A549 (cell line): Measurements from ENCODE around the gene GAREM1. TPM values are rescaled to one million over a fixed set of nuclear protein-coding genes. Genes with fewer than 3 reads are reported as not detected.
A peak's percentile ranks its signal among the peaks of the same experiment; 100 is the strongest.

Source experiments
- ATAC-seq, 2 experiments: fragments of 200-7000 bp in 1 of 2; fragments of >200 bp in 1 of 2; cut with Nextera tagmentation in 1 of 2; cut with Tn5 transposase in 1 of 2; 3 replicates each; pipeline versions ENCODE4 v1.8.0 to v1.9.1; 2018 to 2020; ENCODE audit warnings: mild to moderate bottlenecking in 1 of 2, moderate library complexity in 1 of 2
- CTCF ChIA-PET: fragments of 300-600 bp; sonication (Branson Sonifier 250); formaldehyde crosslinking; extraction: SDS; loops from one replicate; lab custom pipeline; 2021; ENCODE audit warnings: antibody characterized with exemption, inconsistent platforms; lab: Yijun Ruan, JAX
- POLR2A ChIA-PET: fragments of 350-600 bp; formaldehyde crosslinking; extraction: SDS; loops from one replicate; lab custom pipeline; 2021; ENCODE audit warnings: antibody characterized with exemption, inconsistent platforms; lab: Yijun Ruan, JAX
- DNase-seq, 2 experiments: peaks; one replicate each; pipeline versions ENCODE4 v3.0.0 to v3.0.0-alpha.2; 2011 to 2016; ENCODE audit warnings: low read depth in 1 of 2, low spot score in 1 of 2
- FAIRE-seq: peaks from 2 replicates; lab custom pipeline; 2011; peaks lifted over from hg19 to GRCh38; lab: Jason Lieb, UNC
- H3K27ac ChIP-seq, 2 experiments: fragments of >200 bp; sonication (Bioruptor Twin); formaldehyde crosslinking; 3 replicates each; pipeline ENCODE4 v1.5.1; 2016 to 2017
- H3K4me1 ChIP-seq: fragments of >200 bp; sonication (Bioruptor Twin); formaldehyde crosslinking; 3 replicates; pipeline ENCODE4 v1.6.1; 2016
- H3K4me2 ChIP-seq: fragments of >200 bp; sonication (Bioruptor Twin); formaldehyde crosslinking; 3 replicates; pipeline ENCODE4 v1.6.1; 2016
- H3K4me3 ChIP-seq: fragments of >200 bp; sonication (Bioruptor Twin); formaldehyde crosslinking; 3 replicates; pipeline ENCODE4 v1.5.1; 2016
- H3K9me3 ChIP-seq: fragments of >200 bp; sonication (Bioruptor Twin); formaldehyde crosslinking; 3 replicates; pipeline ENCODE4 v1.6.1; 2016
- CHD4 ChIP-seq: fragments of 200-600 bp; sonication (generic); IDR thresholded peaks from 2 replicates; pipeline ENCODE4 v1.6.1; 2016; ENCODE audit warnings: antibody characterized with exemption, mild to moderate bottlenecking, borderline replicate concordance
- FOSB ChIP-seq: fragments of 250-450 bp; sonication (Bioruptor Pico); IDR thresholded peaks from 2 replicates; pipeline ENCODE4 v1.5.0; 2020; ENCODE audit warnings: mild to moderate bottlenecking, moderate library complexity
- HDAC2 ChIP-seq: fragments of 200-600 bp; sonication (generic); IDR thresholded peaks from 2 replicates; pipeline ENCODE4 v1.6.1; 2016
- HOXB5 ChIP-seq: fragments of 250-450 bp; sonication (Bioruptor Pico); IDR thresholded peaks from 2 replicates; pipeline ENCODE4 v1.5.0; 2020; ENCODE audit warnings: mild to moderate bottlenecking, moderate library complexity
- JUN ChIP-seq, 2 experiments: fragments of >200 bp; sonication (Bioruptor Twin); formaldehyde crosslinking; IDR thresholded peaks; 2 replicates in 1 of 2; 3 replicates in 1 of 2; pipeline ENCODE4 v1.6.1; 2016 to 2017
- MAZ ChIP-seq: fragments of 150-350 bp; IDR thresholded peaks from 2 replicates; pipeline ENCODE4 v1.6.1; 2014; ENCODE audit warnings: antibody characterized with exemption, low read depth, low read length, borderline replicate concordance
- MYC ChIP-seq: IDR thresholded peaks from 2 replicates; pipeline ENCODE4 v1.6.1; 2012; ENCODE audit warnings: mild to moderate bottlenecking, inconsistent platforms, low read length, improper control_type of control experiment, borderline replicate concordance
- NFE2L2 ChIP-seq: fragments of 150-350 bp; conservative IDR thresholded peaks from 2 replicates; pipeline ENCODE4 v1.6.1; 2014; ENCODE audit warnings: low read length
- NR3C1 ChIP-seq: fragments of >200 bp; sonication (Bioruptor Twin); formaldehyde crosslinking; IDR thresholded peaks from 3 replicates; pipeline ENCODE4 v1.6.1; 2017
- PHF8 ChIP-seq: fragments of 200-600 bp; sonication (generic); IDR thresholded peaks from 2 replicates; pipeline ENCODE4 v1.6.1; 2016; ENCODE audit warnings: low read depth, mild to moderate bottlenecking, antibody characterized with exemption, moderate library complexity, borderline replicate concordance
- POLR2A ChIP-seq: IDR thresholded peaks from 2 replicates; pipeline ENCODE4 v1.6.1; 2012; ENCODE audit warnings: mild to moderate bottlenecking, low read length
- POLR2AphosphoS2 ChIP-seq: conservative IDR thresholded peaks from 2 replicates; pipeline ENCODE4 v1.6.1; 2012; ENCODE audit warnings: low read length, improper control_type of control experiment, inconsistent platforms
- RCOR1 ChIP-seq: fragments of 150-350 bp; IDR thresholded peaks from 2 replicates; pipeline ENCODE4 v1.6.1; 2014; ENCODE audit warnings: antibody characterized with exemption, low read length, low read depth
- RFX5 ChIP-seq: fragments of 450-650 bp; IDR thresholded peaks from 2 replicates; pipeline ENCODE4 v1.7.1; 2014; ENCODE audit warnings: antibody characterized with exemption, mild to moderate bottlenecking, moderate library complexity
- TFCP2L1 ChIP-seq: fragments of 250-450 bp; sonication (Bioruptor Pico); IDR thresholded peaks from 2 replicates; pipeline ENCODE4 v1.5.0; 2021; ENCODE audit warnings: mild to moderate bottlenecking
- TP53 ChIP-seq: fragments of 250-450 bp; sonication (Bioruptor Pico); IDR thresholded peaks from 2 replicates; pipeline ENCODE4 v1.5.0; 2021; ENCODE audit warnings: mild to moderate bottlenecking, moderate library complexity
- ZC3H11A ChIP-seq: fragments of 450-650 bp; IDR thresholded peaks from 2 replicates; pipeline ENCODE4 v1.6.1; 2014; ENCODE audit warnings: antibody characterized with exemption, mild to moderate bottlenecking
- ZNF302 ChIP-seq: fragments of 250-450 bp; sonication (Bioruptor Pico); IDR thresholded peaks from 2 replicates; pipeline ENCODE4 v1.9.0; 2021; ENCODE audit warnings: inconsistent platforms, mild to moderate bottlenecking, moderate library complexity
- WGBS: methylation state at CpG from one replicate; pipeline ENCODE4 v1.1.6; 2017; ENCODE audit errors: missing lambda C conversion rate; 5-methylcytosine and 5-hydroxymethylcytosine counted together
- polyA plus RNA-seq, 4 experiments: library from polyadenylated mRNA; depleted of rRNA in 3 of 4; stranded (reverse); fragments of >200 nt; fragmentation: RNase III in 1 of 4; extraction: RNeasy Plus Mini Kit Qiagen cat#74134 plus additional on column Dnase treatment in 1 of 4; gene quantifications; 2 replicates in 3 of 4; 3 replicates in 1 of 4; pipeline ENCODE4 v1.2.3, GENCODE V29; 2011 to 2017
- TF ChIP-seq, protein P1 (sequence below): fragments of 150-350 bp; IDR thresholded peaks from 2 replicates; pipeline ENCODE4 v1.6.1; 2014; ENCODE audit warnings: low read depth, mild to moderate bottlenecking, low read length
- TF ChIP-seq, protein P2 (sequence below): IDR thresholded peaks from 2 replicates; pipeline ENCODE4 v1.6.1; 2012
- TF ChIP-seq, protein P3 (sequence below): fragments of >200 bp; sonication (Bioruptor Twin); formaldehyde crosslinking; IDR thresholded peaks from 3 replicates; pipeline ENCODE4 v1.6.1; 2016
- TF ChIP-seq, protein P4 (sequence below): fragments of 250-450 bp; sonication (Bioruptor Pico); IDR thresholded peaks from 2 replicates; pipeline ENCODE4 v1.5.0; 2021; ENCODE audit warnings: mild to moderate bottlenecking, moderate library complexity, borderline replicate concordance
- TF ChIP-seq, protein P5 (sequence below): fragments of >200 bp; sonication (Bioruptor Twin); formaldehyde crosslinking; IDR thresholded peaks from 3 replicates; pipeline ENCODE4 v1.5.1; 2016

The GAREM1 gene
- polyA plus RNA-seq, 2 of the 4 experiments (the other 2 are of a cell fraction) = 1.3 to 5.0 TPM

DNA sequence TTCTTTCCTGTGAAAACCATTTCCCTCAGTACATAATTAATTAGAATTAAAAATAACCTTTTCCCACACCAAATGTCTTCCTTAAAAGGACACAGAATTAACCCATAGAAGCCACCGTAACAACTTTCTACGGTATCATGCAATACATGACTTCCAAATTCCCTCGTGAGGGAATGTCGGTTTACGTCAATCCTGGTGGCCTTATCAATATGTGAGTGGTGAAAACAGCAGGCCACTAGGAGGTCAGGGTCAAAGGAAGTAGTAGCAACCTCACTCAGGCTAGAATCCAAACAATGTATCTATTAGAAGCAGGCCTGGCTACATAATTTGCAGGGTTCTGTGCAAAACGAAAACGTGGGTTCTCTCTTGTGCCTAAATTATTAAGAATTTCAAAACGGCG lies 112.2 kb downstream of the GAREM1 start (continued):
- TF ChIP-seq JUN (IDR thresholded peaks at IDR 0.05) = no peak

DNA sequence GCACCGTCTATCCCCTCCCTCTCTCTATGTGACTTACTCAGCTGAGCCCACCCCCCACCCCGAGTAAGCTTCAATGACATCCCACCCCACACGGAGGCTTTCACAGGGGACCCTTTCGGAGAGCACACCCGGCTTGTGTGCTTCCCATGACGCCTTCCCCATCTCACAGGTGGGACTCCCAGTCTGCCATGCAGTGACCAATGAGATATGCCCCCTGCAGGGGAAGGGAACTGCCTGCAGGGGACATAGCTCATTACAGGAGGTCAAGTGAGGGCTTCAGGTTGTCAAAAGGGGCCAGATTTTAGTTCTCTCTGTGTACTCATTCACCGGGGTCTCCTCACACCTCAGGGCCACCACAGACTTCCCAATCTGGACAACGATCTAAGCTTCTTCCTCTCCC lies 112.6 kb downstream of the GAREM1 start:
- Histone ChIP-seq H3K4me2 (no peak overlapping the region), H3K9me3 (no peaks in the 10 kb centered on the region), H3K27ac (no peak overlapping the region), H3K4me3 (no peak overlapping the region), H3K4me1 (peaks cover 12% of the 10 kb centered on the region; the same call in 2 of the 3 replicates)
- FAIRE-seq (no peak), ATAC-seq (no peak), DNase-seq (no peak)
- WGBS = 85% methylated on average over 2 of the region's 8 CpGs
- TF ChIP-seq, protein P1, sequence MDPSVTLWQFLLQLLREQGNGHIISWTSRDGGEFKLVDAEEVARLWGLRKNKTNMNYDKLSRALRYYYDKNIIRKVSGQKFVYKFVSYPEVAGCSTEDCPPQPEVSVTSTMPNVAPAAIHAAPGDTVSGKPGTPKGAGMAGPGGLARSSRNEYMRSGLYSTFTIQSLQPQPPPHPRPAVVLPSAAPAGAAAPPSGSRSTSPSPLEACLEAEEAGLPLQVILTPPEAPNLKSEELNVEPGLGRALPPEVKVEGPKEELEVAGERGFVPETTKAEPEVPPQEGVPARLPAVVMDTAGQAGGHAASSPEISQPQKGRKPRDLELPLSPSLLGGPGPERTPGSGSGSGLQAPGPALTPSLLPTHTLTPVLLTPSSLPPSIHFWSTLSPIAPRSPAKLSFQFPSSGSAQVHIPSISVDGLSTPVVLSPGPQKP = no peak
- TF ChIP-seq MAZ (no peak), NR3C1 (no peak)
- TF ChIP-seq, protein P2, sequence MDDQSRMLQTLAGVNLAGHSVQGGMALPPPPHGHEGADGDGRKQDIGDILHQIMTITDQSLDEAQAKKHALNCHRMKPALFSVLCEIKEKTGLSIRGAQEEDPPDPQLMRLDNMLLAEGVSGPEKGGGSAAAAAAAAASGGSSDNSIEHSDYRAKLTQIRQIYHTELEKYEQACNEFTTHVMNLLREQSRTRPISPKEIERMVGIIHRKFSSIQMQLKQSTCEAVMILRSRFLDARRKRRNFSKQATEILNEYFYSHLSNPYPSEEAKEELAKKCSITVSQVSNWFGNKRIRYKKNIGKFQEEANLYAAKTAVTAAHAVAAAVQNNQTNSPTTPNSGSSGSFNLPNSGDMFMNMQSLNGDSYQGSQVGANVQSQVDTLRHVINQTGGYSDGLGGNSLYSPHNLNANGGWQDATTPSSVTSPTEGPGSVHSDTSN = no peak
- ChIA-PET CTCF (interaction anchor here (1.0 to 1.9 kb wide), 3 partner anchors 9 to 113 kb away, joined by 3 to 6 read pairs (median 5); partner anchors contain the start of gene GAREM1), POLR2A (no interaction called here)

DNA sequence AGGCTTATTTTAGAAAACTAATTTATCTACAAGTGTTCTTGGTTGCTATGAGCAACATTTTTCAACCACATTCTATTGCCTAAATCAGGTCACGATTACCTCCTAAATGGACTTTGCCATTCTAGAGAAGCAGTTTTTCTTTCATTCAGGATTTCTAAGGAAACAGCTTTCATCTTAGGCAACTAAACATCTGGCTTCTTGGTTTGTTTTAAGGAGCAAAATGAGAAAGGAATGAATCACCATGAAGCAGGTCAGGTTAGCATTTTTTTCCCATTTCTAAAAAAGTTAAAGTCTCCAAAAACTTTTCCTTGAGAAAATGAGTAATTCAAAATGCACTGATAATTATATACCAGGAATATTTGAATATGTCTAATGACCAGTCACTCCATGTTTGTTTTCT lies 114.8 kb downstream of the GAREM1 start:
- TF ChIP-seq PHF8 = no peak
- TF ChIP-seq RCOR1 = no peak
- no peak for TF ChIP-seq JUN (IDR thresholded peaks at IDR 0.05)
- TF ChIP-seq NR3C1 = no peak
- TF ChIP-seq, protein P3, sequence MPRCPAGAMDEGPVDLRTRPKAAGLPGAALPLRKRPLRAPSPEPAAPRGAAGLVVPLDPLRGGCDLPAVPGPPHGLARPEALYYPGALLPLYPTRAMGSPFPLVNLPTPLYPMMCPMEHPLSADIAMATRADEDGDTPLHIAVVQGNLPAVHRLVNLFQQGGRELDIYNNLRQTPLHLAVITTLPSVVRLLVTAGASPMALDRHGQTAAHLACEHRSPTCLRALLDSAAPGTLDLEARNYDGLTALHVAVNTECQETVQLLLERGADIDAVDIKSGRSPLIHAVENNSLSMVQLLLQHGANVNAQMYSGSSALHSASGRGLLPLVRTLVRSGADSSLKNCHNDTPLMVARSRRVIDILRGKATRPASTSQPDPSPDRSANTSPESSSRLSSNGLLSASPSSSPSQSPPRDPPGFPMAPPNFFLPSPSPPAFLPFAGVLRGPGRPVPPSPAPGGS = no peak
- TF ChIP-seq TFCP2L1 (CRISPR knock-in tag) = no peak
- no peak for TF ChIP-seq ZC3H11A
- TF ChIP-seq CHD4 = no peak
- no peak for TF ChIP-seq NFE2L2
- no peak for TF ChIP-seq POLR2AphosphoS2
- TF ChIP-seq, protein P4, sequence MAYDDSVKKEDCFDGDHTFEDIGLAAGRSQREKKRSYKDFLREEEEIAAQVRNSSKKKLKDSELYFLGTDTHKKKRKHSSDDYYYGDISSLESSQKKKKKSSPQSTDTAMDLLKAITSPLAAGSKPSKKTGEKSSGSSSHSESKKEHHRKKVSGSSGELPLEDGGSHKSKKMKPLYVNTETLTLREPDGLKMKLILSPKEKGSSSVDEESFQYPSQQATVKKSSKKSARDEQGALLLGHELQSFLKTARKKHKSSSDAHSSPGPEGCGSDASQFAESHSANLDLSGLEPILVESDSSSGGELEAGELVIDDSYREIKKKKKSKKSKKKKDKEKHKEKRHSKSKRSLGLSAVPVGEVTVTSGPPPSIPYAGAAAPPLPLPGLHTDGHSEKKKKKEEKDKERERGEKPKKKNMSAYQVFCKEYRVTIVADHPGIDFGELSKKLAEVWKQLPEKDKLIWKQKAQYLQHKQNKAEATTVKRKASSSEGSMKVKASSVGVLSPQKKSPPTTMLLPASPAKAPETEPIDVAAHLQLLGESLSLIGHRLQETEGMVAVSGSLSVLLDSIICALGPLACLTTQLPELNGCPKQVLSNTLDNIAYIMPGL = no peak
- no peak for TF ChIP-seq MYC
- CTCF ChIA-PET = no interaction called here
- POLR2A ChIA-PET = no interaction called here
- ATAC-seq = no peak
- Histone ChIP-seq H3K4me2 (0 out of 3 replicates have a peak overlapping the region, but pooled peaks have one; percentile 8), H3K9me3 (no peaks in the 10 kb centered on the region), H3K4me1 (peaks cover 13% of the 10 kb centered on the region; the same call in 2 of the 3 replicates), H3K4me3 (no peak overlapping the region), H3K27ac (no peak overlapping the region)
- 86% methylated on average over 1 of the region's 1 CpG for WGBS
- DNase-seq = no peak
- FAIRE-seq = no peak

DNA sequence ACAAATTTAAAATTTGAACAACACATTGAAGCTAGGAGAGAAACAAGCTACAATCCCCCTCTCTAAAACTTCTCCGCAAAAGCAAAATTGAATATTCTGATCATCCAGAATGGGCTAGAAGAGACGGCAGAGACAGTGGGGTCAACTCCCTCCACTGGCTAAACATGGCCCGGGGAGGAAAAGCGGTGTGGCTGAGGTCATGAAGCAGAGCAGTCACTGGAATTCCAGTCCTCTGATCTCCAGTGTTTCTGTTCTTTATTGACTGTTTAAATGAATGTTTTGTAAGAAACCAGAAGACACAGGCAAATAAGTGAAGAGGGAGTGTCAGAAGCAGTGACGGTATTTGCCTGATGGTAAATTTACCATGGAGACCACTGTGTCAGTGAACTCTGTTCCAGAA lies 116.2 kb downstream of the GAREM1 start:
- POLR2A ChIA-PET = no interaction called here

More for the DNA sequence above, 116.2 kb downstream of the GAREM1 start:
- Histone ChIP-seq H3K4me3 (no peak overlapping the region), H3K4me1 (peaks cover 26% of the 10 kb centered on the region), H3K9me3 (no peaks in the 10 kb centered on the region), H3K4me2 (no peak overlapping the region), H3K27ac (no peak overlapping the region)
- ATAC-seq = no peak
- DNase-seq = no peak
- CTCF ChIA-PET = no interaction called here
- 88% methylated on average over 5 of the region's 5 CpGs for WGBS
- no peak for FAIRE-seq
- TF ChIP-seq JUN (IDR thresholded peaks at IDR 0.05) (no peak), HDAC2 (no peak), FOSB (CRISPR knock-in tag) (no peak), ZNF302 (no peak), RFX5 (no peak), MYC (no peak), POLR2A (no peak), NFE2L2 (no peak), HOXB5 (no peak), PHF8 (no peak), ZC3H11A (no peak), TP53 (CRISPR knock-in tag) (no peak)
- TF ChIP-seq, protein P5, sequence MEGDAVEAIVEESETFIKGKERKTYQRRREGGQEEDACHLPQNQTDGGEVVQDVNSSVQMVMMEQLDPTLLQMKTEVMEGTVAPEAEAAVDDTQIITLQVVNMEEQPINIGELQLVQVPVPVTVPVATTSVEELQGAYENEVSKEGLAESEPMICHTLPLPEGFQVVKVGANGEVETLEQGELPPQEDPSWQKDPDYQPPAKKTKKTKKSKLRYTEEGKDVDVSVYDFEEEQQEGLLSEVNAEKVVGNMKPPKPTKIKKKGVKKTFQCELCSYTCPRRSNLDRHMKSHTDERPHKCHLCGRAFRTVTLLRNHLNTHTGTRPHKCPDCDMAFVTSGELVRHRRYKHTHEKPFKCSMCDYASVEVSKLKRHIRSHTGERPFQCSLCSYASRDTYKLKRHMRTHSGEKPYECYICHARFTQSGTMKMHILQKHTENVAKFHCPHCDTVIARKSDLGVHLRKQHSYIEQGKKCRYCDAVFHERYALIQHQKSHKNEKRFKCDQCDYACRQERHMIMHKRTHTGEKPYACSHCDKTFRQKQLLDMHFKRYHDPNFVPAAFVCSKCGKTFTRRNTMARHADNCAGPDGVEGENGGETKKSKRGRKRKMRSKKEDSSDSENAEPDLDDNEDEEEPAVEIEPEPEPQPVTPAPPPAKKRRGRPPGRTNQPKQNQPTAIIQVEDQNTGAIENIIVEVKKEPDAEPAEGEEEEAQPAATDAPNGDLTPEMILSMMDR = no peak
- TF ChIP-seq, protein P2 = no peak
